ENCODE measurements around the gene LTBP3.

DNA sequence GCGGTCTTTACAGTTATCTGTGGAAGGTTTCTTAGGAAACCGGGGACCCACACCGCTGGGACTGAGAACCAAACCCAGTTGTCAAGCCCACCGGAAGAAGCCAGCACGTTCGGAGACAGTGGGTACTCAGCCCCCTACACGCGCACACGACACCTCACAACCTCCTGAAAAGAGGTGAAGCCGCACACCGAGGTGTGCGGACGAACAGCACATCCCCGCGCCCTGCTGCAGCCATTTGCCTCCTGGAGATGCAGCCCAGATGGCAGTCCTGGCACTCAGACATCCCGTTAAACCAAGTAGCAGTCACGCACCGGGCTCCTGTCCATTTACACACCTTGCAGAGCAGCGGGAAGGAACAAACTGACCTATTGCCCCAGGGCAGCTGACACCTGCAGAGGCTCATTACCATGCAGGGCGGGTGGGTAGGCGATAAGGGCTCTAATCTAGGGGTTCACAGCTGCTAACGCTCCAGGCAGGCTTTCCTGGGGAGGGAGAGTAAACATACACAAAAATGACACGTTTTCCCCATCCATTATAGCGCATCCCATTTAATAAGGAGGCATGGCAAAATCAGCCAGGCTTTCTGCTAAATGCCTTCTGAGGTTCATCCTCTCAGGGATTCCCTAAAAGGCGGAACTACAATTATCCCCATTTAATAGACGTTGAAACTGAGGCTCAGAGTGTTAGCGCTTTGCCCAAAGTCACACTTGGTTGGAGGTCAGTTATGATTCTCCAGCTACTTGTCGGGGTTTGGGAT is 16.8 kb upstream of the LTBP3 start:
- no peak for TF ChIP-seq ZNF274 (IDR thresholded peaks at IDR 0.05; ENCODE audit: low read depth, low read length)
- TF ChIP-seq YY1 (IDR thresholded peaks at IDR 0.05; ENCODE audit: insufficient read depth, insufficient read length) = no peak

All from NT2/D1 (cell line).